HEK293 (cell line): ENCODE measurements around the gene AFF1.
A peak's percentile ranks its signal among the peaks of the same experiment; 100 is the strongest.

Source experiments
- CTCF ChIA-PET: fragments of 350-600 bp; formaldehyde crosslinking; extraction: SDS; loops from one replicate; lab custom pipeline; 2021; ENCODE audit warnings: antibody characterized with exemption; lab: Yijun Ruan, JAX
- POLR2A ChIA-PET: fragments of 300-600 bp; formaldehyde crosslinking; extraction: SDS; loops from one replicate; lab custom pipeline; 2020; ENCODE audit warnings: antibody characterized with exemption, inconsistent platforms; lab: Yijun Ruan, JAX
- H3K27ac ChIP-seq: fragments of 200-500 bp; sonication (Bioruptor generic); 2 replicates; pipeline ENCODE4 v1.5.1; 2014; ENCODE audit warnings: low read depth, low read length, control low read depth, inconsistent platforms; ENCODE audit errors: extremely low read depth
- H3K36me3 ChIP-seq, 2 experiments: fragments of 200-500 bp in 1 of 2; sonication (Bioruptor generic) in 1 of 2; 1 replicate in 1 of 2; 2 replicates in 1 of 2; pipeline ENCODE4 v1.5.1; 2014 to 2017; ENCODE audit warnings: inconsistent platforms in 2 of 2, low read length in 2 of 2; ENCODE audit not compliant: control insufficient read depth in 2 of 2, insufficient read depth in 1 of 2
- H3K4me1 ChIP-seq: fragments of 200-500 bp; sonication (Bioruptor generic); 2 replicates; pipeline ENCODE4 v1.5.1; 2014; ENCODE audit warnings: mild to moderate bottlenecking, low read length, inconsistent platforms; ENCODE audit not compliant: control insufficient read depth, insufficient read depth
- H3K4me3 ChIP-seq: 2 replicates; pipeline ENCODE4 v1.5.1; 2011; ENCODE audit warnings: low read depth, mild to moderate bottlenecking, control low read depth, low read length, moderate library complexity
- H3K9me3 ChIP-seq: fragments of 200-500 bp; sonication (Bioruptor generic); 2 replicates; pipeline ENCODE4 v1.5.1; 2014; ENCODE audit warnings: low read depth, low read length, inconsistent platforms; ENCODE audit not compliant: control insufficient read depth, insufficient read depth
- HOXD13 ChIP-seq: sonication (generic); formaldehyde crosslinking; IDR thresholded peaks from 2 replicates; pipeline ENCODE4 v1.8.0; 2022; ENCODE audit warnings: missing genetic modification reagents, borderline replicate concordance
- MEIS1 ChIP-seq: sonication (generic); formaldehyde crosslinking; IDR thresholded peaks from 2 replicates; pipeline ENCODE4 v1.8.1; 2022; ENCODE audit warnings: missing genetic modification reagents, mild to moderate bottlenecking, borderline replicate concordance
- RBAK ChIP-seq: fragments of 450-650 bp; formaldehyde crosslinking; IDR thresholded peaks from 2 replicates; pipeline ENCODE4 v1.5.1; 2016; ENCODE audit warnings: missing biosample characterization, missing genetic modification characterization
- REPIN1 ChIP-seq: fragments of 450-650 bp; formaldehyde crosslinking; IDR thresholded peaks from 2 replicates; pipeline ENCODE4 v1.5.1; 2017; ENCODE audit warnings: missing biosample characterization, missing genetic modification characterization, low read depth
- SCRT2 ChIP-seq: fragments of 450-650 bp; formaldehyde crosslinking; IDR thresholded peaks from 2 replicates; pipeline ENCODE4 v1.5.1; 2016; ENCODE audit warnings: missing biosample characterization, missing genetic modification characterization
- ZBTB11 ChIP-seq: fragments of 450-650 bp; formaldehyde crosslinking; conservative IDR thresholded peaks from 2 replicates; pipeline ENCODE4 v1.5.1; 2016; ENCODE audit warnings: low read depth, missing biosample characterization, missing genetic modification characterization
- ZNF121 ChIP-seq: fragments of 450-650 bp; formaldehyde crosslinking; IDR thresholded peaks from 2 replicates; pipeline ENCODE4 v1.5.1; 2016; ENCODE audit warnings: missing biosample characterization, missing genetic modification characterization
- ZNF155 ChIP-seq: fragments of 450-650 bp; formaldehyde crosslinking; IDR thresholded peaks from 2 replicates; pipeline ENCODE4 v1.5.1; 2016; ENCODE audit warnings: missing biosample characterization, missing genetic modification characterization
- ZNF248 ChIP-seq: fragments of 450-650 bp; formaldehyde crosslinking; IDR thresholded peaks from 2 replicates; pipeline ENCODE4 v1.5.1; 2017; ENCODE audit warnings: missing biosample characterization, missing genetic modification characterization
- ZNF292 ChIP-seq: fragments of 450-650 bp; formaldehyde crosslinking; IDR thresholded peaks from 2 replicates; pipeline ENCODE4 v1.5.1; 2016; ENCODE audit warnings: low read depth, missing biosample characterization, missing genetic modification characterization, borderline replicate concordance
- ZNF501 ChIP-seq: fragments of 450-650 bp; formaldehyde crosslinking; IDR thresholded peaks from 2 replicates; pipeline ENCODE4 v1.5.1; 2016; ENCODE audit warnings: missing biosample characterization, missing genetic modification characterization
- ZNF555 ChIP-seq: fragments of 450-650 bp; formaldehyde crosslinking; conservative IDR thresholded peaks from 2 replicates; pipeline ENCODE4 v1.5.1; 2017; ENCODE audit warnings: missing biosample characterization, mild to moderate bottlenecking, missing genetic modification characterization, inconsistent platforms
- ZNF558 ChIP-seq: fragments of 450-650 bp; formaldehyde crosslinking; IDR thresholded peaks from 2 replicates; pipeline ENCODE4 v1.5.1; 2016; ENCODE audit warnings: missing biosample characterization, missing genetic modification characterization
- ZNF580 ChIP-seq: fragments of 450-650 bp; formaldehyde crosslinking; IDR thresholded peaks from 2 replicates; pipeline ENCODE4 v1.5.1; 2016; ENCODE audit warnings: missing biosample characterization, missing genetic modification characterization
- ZNF600 ChIP-seq: fragments of 450-650 bp; formaldehyde crosslinking; IDR thresholded peaks from 2 replicates; pipeline ENCODE4 v1.5.1; 2016; ENCODE audit warnings: missing biosample characterization, missing genetic modification characterization
- ZNF621 ChIP-seq: fragments of 450-650 bp; formaldehyde crosslinking; IDR thresholded peaks from 2 replicates; pipeline ENCODE4 v1.5.1; 2017; ENCODE audit warnings: missing biosample characterization, missing genetic modification characterization
- ZNF660 ChIP-seq: fragments of 450-650 bp; IDR thresholded peaks from 2 replicates; pipeline ENCODE4 v1.5.1; 2018; ENCODE audit warnings: missing biosample characterization, mild to moderate bottlenecking, missing genetic modification characterization
- ZSCAN23 ChIP-seq: fragments of 450-650 bp; formaldehyde crosslinking; IDR thresholded peaks from 2 replicates; pipeline ENCODE4 v1.5.1; 2016; ENCODE audit warnings: missing biosample characterization, missing genetic modification characterization
- TF ChIP-seq, protein P1 (sequence below): fragments of 450-650 bp; formaldehyde crosslinking; IDR thresholded peaks from 2 replicates; pipeline ENCODE4 v1.5.1; 2016; ENCODE audit warnings: missing biosample characterization, missing genetic modification characterization, borderline replicate concordance

Gene AFF1

DNA sequence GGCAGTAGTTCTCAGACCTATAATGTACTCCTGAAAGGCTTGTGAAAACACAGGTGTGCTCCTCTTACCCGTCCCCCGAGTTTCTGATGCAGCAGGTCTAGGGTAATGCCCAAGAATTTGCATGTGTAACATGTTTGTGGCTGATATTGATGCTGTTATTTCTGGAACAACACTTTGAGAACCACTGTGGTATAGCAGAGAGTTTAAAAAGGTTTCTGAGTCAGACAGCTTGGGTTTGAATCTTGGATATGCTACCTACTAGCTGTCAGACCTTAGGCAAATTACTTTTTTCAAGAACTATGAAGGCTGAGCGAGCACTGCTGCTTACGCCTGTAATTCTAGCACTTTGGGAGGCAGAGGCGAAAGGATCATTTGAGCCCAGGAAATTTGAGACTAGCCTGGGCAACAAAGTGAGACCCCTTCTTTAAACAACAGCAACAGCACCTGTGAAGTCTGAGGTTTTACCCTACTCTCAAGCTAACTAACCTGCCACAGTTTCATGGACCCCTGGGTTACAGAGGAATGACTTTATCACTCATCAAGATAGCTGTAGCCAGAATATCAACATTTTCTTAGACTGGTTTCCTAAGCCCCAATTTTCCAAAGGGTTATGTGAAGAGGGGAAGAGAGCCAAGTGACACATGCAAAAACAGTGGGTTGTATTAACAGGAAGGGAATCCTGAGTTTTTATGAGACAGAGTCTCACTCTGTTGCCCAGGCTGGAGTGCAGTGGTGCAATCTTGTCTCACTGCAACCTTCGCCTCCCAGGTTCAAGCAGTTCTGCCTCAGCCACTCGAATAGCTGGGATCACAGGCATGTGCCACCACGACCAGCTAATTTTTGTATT lies 5.1 kb downstream of the AFF1 start:
- H3K4me1 ChIP-seq = peaks cover 4% of the 10 kb centered on the region; the same call in 1 of the 2 replicates
- POLR2A ChIA-PET = interaction anchor here (1.5 kb wide), 1 partner anchor 66 kb away, joined by 4 read pairs; no protein-coding TSS in a partner anchor
- no peak overlapping the region for H3K4me3 ChIP-seq
- no peaks in the 10 kb centered on the region for H3K36me3 ChIP-seq
- CTCF ChIA-PET = interaction anchor here (0.6 to 1.2 kb wide), 3 partner anchors 17 to 444 kb away, joined by 3 to 4 read pairs (median 4); no protein-coding TSS in a partner anchor
- no peak for TF ChIP-seq ZNF248 (tag by site-specific recombination)
- TF ChIP-seq ZNF121 (tag by site-specific recombination) = peak; percentile 82; the same call in 1 of the 2 replicates
- TF ChIP-seq, protein P1, sequence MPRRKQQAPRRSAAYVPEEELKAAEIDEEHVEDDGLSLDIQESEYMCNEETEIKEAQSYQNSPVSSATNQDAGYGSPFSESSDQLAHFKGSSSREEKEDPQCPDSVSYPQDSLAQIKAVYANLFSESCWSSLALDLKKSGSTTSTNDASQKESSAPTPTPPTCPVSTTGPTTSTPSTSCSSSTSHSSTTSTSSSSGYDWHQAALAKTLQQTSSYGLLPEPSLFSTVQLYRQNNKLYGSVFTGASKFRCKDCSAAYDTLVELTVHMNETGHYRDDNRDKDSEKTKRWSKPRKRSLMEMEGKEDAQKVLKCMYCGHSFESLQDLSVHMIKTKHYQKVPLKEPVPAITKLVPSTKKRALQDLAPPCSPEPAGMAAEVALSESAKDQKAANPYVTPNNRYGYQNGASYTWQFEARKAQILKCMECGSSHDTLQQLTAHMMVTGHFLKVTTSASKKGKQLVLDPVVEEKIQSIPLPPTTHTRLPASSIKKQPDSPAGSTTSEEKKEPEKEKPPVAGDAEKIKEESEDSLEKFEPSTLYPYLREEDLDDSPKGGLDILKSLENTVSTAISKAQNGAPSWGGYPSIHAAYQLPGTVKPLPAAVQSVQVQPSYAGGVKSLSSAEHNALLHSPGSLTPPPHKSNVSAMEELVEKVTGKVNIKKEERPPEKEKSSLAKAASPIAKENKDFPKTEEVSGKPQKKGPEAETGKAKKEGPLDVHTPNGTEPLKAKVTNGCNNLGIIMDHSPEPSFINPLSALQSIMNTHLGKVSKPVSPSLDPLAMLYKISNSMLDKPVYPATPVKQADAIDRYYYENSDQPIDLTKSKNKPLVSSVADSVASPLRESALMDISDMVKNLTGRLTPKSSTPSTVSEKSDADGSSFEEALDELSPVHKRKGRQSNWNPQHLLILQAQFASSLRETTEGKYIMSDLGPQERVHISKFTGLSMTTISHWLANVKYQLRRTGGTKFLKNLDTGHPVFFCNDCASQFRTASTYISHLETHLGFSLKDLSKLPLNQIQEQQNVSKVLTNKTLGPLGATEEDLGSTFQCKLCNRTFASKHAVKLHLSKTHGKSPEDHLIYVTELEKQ = no peak
- TF ChIP-seq ZBTB11 (tag by site-specific recombination) = peak; percentile 51; the same call in 1 of the 2 replicates
- H3K9me3 ChIP-seq = no peaks in the 10 kb centered on the region
- H3K27ac ChIP-seq = no peak overlapping the region; the same call in 1 of the 2 replicates

DNA sequence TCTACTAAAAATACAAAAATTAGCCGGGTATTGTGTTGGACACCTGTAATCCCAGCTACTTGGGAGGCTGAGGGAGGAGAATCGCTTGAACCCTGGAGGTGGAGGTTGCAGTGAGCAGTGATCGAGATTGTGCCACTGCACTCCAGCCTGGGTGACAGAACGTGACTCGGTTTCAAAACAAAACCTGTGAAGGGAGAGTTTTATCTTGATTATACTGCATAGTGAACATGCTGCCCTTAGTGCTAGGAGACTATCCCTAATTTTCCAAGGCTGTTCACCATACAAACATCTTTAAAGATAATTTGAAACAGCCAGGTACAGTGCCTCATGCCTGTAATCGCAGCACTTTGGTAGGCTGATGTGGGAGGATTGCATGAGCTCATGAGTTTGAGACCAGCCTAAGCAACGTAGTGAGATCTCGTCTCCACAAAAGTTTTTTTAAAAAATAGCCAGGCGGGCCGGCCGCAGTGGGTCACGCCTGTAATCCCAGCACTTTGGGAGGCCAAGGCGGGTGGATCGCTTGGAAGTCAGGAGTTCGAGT lies 6.2 kb downstream of the AFF1 start:
- TF ChIP-seq, protein P1 = no peak
- no peak for TF ChIP-seq ZSCAN23 (tag by site-specific recombination)
- no peak for TF ChIP-seq REPIN1
- TF ChIP-seq ZNF558 (tag by site-specific recombination) = no peak
- no peak for TF ChIP-seq RBAK
- no peak for TF ChIP-seq SCRT2 (tag by site-specific recombination)
- TF ChIP-seq ZNF248 (tag by site-specific recombination) = no peak
- no peak for TF ChIP-seq ZNF555 (tag by site-specific recombination)
- TF ChIP-seq ZNF580 = no peak
- no peak for TF ChIP-seq ZNF600 (tag by site-specific recombination)
- TF ChIP-seq ZNF501 (tag by site-specific recombination) = no peak
- no peak for TF ChIP-seq ZNF155 (tag by site-specific recombination)
- no peak for TF ChIP-seq HOXD13 (CRISPR knock-in tag)
- TF ChIP-seq ZNF621 = no peak
- no peak for TF ChIP-seq MEIS1 (CRISPR knock-in tag)
- no peak for TF ChIP-seq ZNF292 (tag by site-specific recombination)
- TF ChIP-seq ZNF660 (tag by site-specific recombination) = no peak

More for the DNA sequence above, 6.2 kb downstream of the AFF1 start:
- CTCF ChIA-PET = interaction anchor here (0.8 to 1.0 kb wide), 2 partner anchors 18 to 152 kb away, joined by 3 to 4 read pairs; no protein-coding TSS in a partner anchor
- Histone ChIP-seq H3K36me3 (no peaks in the 10 kb centered on the region), H3K4me1 (peaks cover 4% of the 10 kb centered on the region; the same call in 1 of the 2 replicates), H3K9me3 (no peaks in the 10 kb centered on the region), H3K27ac (no peak overlapping the region), H3K4me3 (no peak overlapping the region)
- POLR2A ChIA-PET = no interaction called here
